ENCODE measurements around the gene SLC22A4. TPM values are rescaled to one million over a fixed set of nuclear protein-coding genes. Genes with fewer than 3 reads are reported as not detected.
A peak's percentile ranks its signal among the peaks of the same experiment; 100 is the strongest.

Gene SLC22A4
- total and polyA plus RNA-seq, 2 experiments from 2014 or later, result 24.0 to 26.0 TPM

DNA sequence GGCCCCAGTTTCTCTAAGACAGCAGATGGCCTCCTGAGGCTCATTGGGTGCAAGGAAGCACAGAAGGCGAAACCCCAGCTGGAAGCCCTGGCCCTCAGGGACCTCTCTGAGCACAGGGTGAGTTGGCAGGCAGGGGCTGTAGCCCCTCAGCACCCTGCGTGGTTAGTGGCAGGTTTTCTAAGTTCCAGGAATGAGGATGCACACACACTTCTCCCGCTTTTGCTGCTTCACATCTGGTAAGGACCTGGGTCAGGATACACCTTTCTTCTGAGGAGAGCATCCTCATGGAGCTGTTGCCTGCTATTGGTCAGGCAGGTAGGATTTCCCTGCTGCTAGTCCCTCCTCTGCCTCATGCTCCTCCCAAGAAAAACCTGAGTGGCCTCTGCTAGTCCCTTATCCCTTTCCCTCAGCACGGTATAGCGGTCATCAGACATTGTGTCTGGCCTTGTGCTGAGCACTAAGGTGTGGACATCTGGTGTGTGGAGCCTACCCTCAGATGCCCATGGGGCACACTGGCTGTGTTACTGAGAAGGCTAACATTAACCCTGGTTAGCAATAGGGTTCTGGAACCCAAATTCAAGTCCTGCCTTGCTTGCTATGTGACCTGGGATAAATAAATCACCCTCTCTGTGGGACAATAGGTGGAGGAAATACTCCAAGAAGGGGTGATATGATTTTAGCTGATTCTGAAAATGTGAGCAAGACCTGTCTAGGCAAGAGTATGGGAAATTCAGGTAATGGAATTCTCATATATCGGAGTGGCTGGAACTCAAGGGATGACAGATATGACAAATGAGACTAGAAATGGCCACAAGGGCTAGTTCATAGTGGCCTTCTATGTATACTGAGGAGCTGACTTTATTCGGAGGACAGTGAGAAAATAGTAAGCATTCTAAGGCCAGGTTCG lies 1.6 kb downstream of the SLC22A4 start:
- H2AFZ ChIP-seq, result peak overlapping the region; percentile 92; the same call in 1 of the 2 replicates
- in situ Hi-C loops (cut with MboI), result no loop called here
- H3K4me1 ChIP-seq (ENCODE audit: insufficient read depth), result peaks cover 20% of the 10 kb centered on the region; the same call in 1 of the 2 replicates
- TF ChIP-seq EZH2 (IDR thresholded peaks at IDR 0.05; ENCODE audit: insufficient read depth, poor library complexity, severe bottlenecking) (no peak), EZH2phosphoT487 (IDR thresholded peaks at IDR 0.05; ENCODE audit: insufficient read depth, low read depth) (no peak)
- no peaks in the 10 kb centered on the region for H3K27me3 ChIP-seq (replicated peaks; ENCODE audit: insufficient read depth)
- H3F3A ChIP-seq (ENCODE audit: insufficient read depth), result peaks cover 18% of the 10 kb centered on the region
- H3K27ac ChIP-seq, result peak overlapping the region; percentile 99
- H3K9me3 ChIP-seq (ENCODE audit: low read depth), result no peaks in the 10 kb centered on the region
- H3K9ac ChIP-seq, result peak overlapping the region; percentile 98
- peak overlapping the region; percentile 86 for H3K4me2 ChIP-seq (ENCODE audit: unreplicated experiment)
- H3K9me2 ChIP-seq (ENCODE audit: insufficient read depth), result no peaks in the 10 kb centered on the region
- peaks cover 56% of the 10 kb centered on the region for H3K79me2 ChIP-seq (ENCODE audit: insufficient read depth)
- no peaks in the 10 kb centered on the region for H4K20me1 ChIP-seq (ENCODE audit: insufficient read depth)
- H3K4me3 ChIP-seq, result peak overlapping the region; percentile 84
- peak; percentile 27 for DNase-seq
- no peaks in the 10 kb centered on the region for H3K36me3 ChIP-seq (ENCODE audit: low read depth)
- WGBS, 2 experiments (ENCODE audit: low coverage in 1 of 2, low lambda C conversion rate in 2 of 2, missing lambda C conversion rate in 2 of 2), result 83 to 85% methylated on average over 8 of the region's 8 CpGs

DNA sequence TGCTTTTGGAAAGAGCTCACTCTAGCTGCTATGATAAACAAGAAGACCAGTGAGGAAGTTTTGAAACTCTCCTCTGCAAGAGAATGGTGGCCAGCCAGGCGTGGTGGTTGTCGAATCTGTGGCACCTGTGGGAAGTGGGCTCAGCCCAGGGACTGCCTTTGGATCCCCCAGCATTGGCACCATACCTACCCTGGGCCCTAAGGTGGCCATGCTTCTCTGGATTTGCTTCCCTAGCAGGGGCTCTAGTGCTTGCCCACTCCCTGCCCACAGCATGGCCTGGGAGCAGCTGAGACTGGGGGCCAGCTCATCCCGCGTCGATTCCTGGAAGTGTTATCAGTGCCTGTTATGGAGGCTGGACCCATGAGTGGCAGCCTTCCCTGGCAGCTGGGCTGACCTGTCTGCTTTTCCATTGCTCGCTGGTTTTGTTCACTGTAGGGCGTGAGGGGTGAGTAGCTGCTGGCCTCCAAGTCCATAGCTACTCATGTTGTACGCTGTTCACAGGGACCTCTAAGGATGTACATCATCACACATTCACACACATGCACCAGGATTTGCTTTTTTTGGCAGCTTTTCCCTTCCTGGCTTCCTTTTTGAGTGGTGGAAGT lies 2.3 kb downstream of the SLC22A4 start:
- H3K79me2 ChIP-seq (ENCODE audit: insufficient read depth), result peaks cover 64% of the 10 kb centered on the region
- H3K36me3 ChIP-seq (ENCODE audit: low read depth), result no peaks in the 10 kb centered on the region
- TF ChIP-seq EZH2 (IDR thresholded peaks at IDR 0.05; ENCODE audit: insufficient read depth, poor library complexity, severe bottlenecking), result no peak
- TF ChIP-seq EZH2phosphoT487 (IDR thresholded peaks at IDR 0.05; ENCODE audit: insufficient read depth, low read depth), result no peak
- H3K27me3 ChIP-seq (replicated peaks; ENCODE audit: insufficient read depth), result no peaks in the 10 kb centered on the region
- H3K4me2 ChIP-seq (ENCODE audit: unreplicated experiment), result peak overlapping the region; percentile 86
- no peaks in the 10 kb centered on the region for H4K20me1 ChIP-seq (ENCODE audit: insufficient read depth)
- peaks cover 20% of the 10 kb centered on the region; the same call in 1 of the 2 replicates for H3K4me1 ChIP-seq (ENCODE audit: insufficient read depth)
- 92% methylated on average over 8 of the region's 8 CpGs for WGBS, 2 experiments (ENCODE audit: low coverage in 1 of 2, low lambda C conversion rate in 2 of 2, missing lambda C conversion rate in 2 of 2)
- in situ Hi-C loops (cut with MboI), result no loop called here
- peak overlapping the region; percentile 98; the same call in 1 of the 2 replicates for H3K9ac ChIP-seq
- no peak overlapping the region for H2AFZ ChIP-seq
- DNase-seq, result peak; percentile 27
- H3K9me3 ChIP-seq (ENCODE audit: low read depth), result no peaks in the 10 kb centered on the region
- H3K27ac ChIP-seq, result no peak overlapping the region
- no peaks in the 10 kb centered on the region for H3K9me2 ChIP-seq (ENCODE audit: insufficient read depth)
- peak overlapping the region; percentile 84 for H3K4me3 ChIP-seq
- peaks cover 18% of the 10 kb centered on the region for H3F3A ChIP-seq (ENCODE audit: insufficient read depth)

DNA sequence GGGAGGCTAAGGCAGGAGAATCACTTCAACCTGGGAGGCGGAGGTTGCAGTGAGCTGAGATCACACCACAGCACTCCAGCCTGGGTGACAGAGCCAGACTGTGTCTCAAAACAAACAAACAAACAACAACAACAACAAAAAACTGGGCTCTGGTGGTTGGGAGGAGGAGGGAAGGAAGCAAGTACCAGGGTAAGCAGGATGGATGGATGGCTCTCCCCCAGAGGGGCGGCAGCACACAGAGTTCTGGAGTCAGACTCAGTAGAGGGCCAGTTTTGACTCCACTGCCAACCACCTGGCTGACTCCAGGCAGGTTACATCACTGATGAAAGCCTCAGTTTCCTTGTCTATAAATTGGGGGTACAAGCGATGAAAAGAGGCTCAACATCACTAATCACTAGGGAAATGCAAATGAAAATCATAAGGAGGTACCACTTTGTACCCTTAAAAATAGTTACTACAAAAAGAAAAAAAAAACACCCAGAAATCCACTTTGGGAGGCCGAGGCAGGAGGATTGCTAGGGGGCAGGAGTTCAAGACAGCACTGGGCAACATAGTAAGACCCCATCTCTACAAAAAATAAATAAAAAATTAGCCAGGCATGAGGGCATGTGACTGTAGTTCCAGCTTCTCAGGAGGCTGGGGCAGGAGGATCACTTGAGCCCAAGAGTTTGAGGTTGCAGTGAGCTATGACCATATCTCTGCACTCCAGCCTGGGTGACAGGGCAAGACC lies 3.2 kb downstream of the SLC22A4 start:
- no peaks in the 10 kb centered on the region for H3K36me3 ChIP-seq (ENCODE audit: low read depth)
- H3K27ac ChIP-seq, result no peak overlapping the region
- H3F3A ChIP-seq (ENCODE audit: insufficient read depth), result peaks cover 15% of the 10 kb centered on the region
- no peaks in the 10 kb centered on the region for H4K20me1 ChIP-seq (ENCODE audit: insufficient read depth)
- H3K79me2 ChIP-seq (ENCODE audit: insufficient read depth), result peaks cover 72% of the 10 kb centered on the region
- TF ChIP-seq EZH2phosphoT487 (IDR thresholded peaks at IDR 0.05; ENCODE audit: insufficient read depth, low read depth), result no peak
- no peak for TF ChIP-seq EZH2 (IDR thresholded peaks at IDR 0.05; ENCODE audit: insufficient read depth, poor library complexity, severe bottlenecking)
- no peak overlapping the region for H3K4me2 ChIP-seq (ENCODE audit: unreplicated experiment)
- in situ Hi-C loops (cut with MboI), result no loop called here
- no peak overlapping the region for H2AFZ ChIP-seq
- peaks cover 20% of the 10 kb centered on the region; the same call in 1 of the 2 replicates for H3K4me1 ChIP-seq (ENCODE audit: insufficient read depth)
- H3K9ac ChIP-seq, result no peak overlapping the region
- 96 to 100% methylated on average over 4 of the region's 4 CpGs for WGBS, 2 experiments (ENCODE audit: low coverage in 1 of 2, low lambda C conversion rate in 2 of 2, missing lambda C conversion rate in 2 of 2)
- DNase-seq, result no peak
- H3K4me3 ChIP-seq, result no peak overlapping the region
- no peaks in the 10 kb centered on the region for H3K27me3 ChIP-seq (replicated peaks; ENCODE audit: insufficient read depth)
- no peaks in the 10 kb centered on the region for H3K9me2 ChIP-seq (ENCODE audit: insufficient read depth)
- no peaks in the 10 kb centered on the region for H3K9me3 ChIP-seq (ENCODE audit: low read depth)

Data from GM23248 (cell line).